Uterus (tissue), 4 donors: ENCODE results near the gene ZFP14. TPM values are rescaled to one million over a fixed set of nuclear protein-coding genes. Genes with fewer than 3 reads are reported as not detected.
A peak's percentile ranks its signal among the peaks of the same experiment; 100 is the strongest.

ENCODE experiments used
- DNase-seq, 2 donors: peaks; one replicate each; pipeline ENCODE4 v3.0.0-alpha.2; 2019 to 2020
- H3K27ac ChIP-seq, 2 donors: fragments of 200-600 bp; sonication (generic); 1 replicate in 1 of 2; 2 replicates in 1 of 2; pipeline ENCODE4 v1.5.1; 2016 to 2018
- H3K27me3 ChIP-seq, 2 donors: fragments of 200-600 bp; sonication (generic); one replicate each; pipeline ENCODE4 v1.5.1; 2018 to 2019; ENCODE audit warnings: control low read depth in 1 of 2
- H3K36me3 ChIP-seq, 2 donors: fragments of 200-600 bp; sonication (generic); one replicate each; pipeline ENCODE4 v1.5.1; 2019; ENCODE audit warnings: control low read depth in 1 of 2
- H3K4me1 ChIP-seq, 2 donors: fragments of 200-600 bp; sonication (generic); one replicate each; pipeline ENCODE4 v1.5.1; 2018 to 2019; ENCODE audit warnings: control low read depth in 1 of 2
- H3K4me3 ChIP-seq, 2 donors: fragments of 200-600 bp; sonication (generic); 1 replicate in 1 of 2; 2 replicates in 1 of 2; pipeline ENCODE4 v1.5.1; 2018 to 2019; ENCODE audit warnings: mild to moderate bottlenecking in 1 of 2
- H3K9me3 ChIP-seq, 2 donors: fragments of 200-600 bp; sonication (generic); one replicate each; pipeline ENCODE4 v1.5.1; 2019; ENCODE audit warnings: control low read depth in 1 of 2
- POLR2A ChIP-seq, 2 donors: fragments of 450-650 bp; IDR thresholded peaks; one replicate each; pipeline ENCODE4 v1.6.1; 2016; ENCODE audit warnings: antibody characterized with exemption in 2 of 2, mild to moderate bottlenecking in 1 of 2, moderate library complexity in 1 of 2
- intact Hi-C: fragments of 100-400 bp; cut with DNase I; formaldehyde crosslinking; loops from one replicate; pipeline ENCODE4 v1.15.1; 2023; ENCODE audit warnings: low total_unique reads
- total RNA-seq, 4 donors: library from RNA; depleted of rRNA in 3 of 4; stranded (reverse); fragments of >200 nt in 3 of 4; gene quantifications; one replicate each; pipeline versions ENCODE4 v1.1.0 to v1.2.4, GENCODE V29; 2014 to 2023
- TF ChIP-seq, protein P1 (sequence below), 4 experiments: fragments of 200-600 bp in 2 of 4; fragments of 450-650 bp in 2 of 4; sonication (generic) in 2 of 4; IDR thresholded peaks; one replicate each; pipeline ENCODE4 v1.5.1; 2016 to 2019; ENCODE audit warnings: antibody characterized with exemption in 4 of 4, mild to moderate bottlenecking in 2 of 4, moderate library complexity in 1 of 4
- donor health status: DM: yes; HTN: yes; CAD: no.

Gene ZFP14
- 10 to 100 TPM in 2 of 4 donors, 1 to 10 TPM in 2; 3.3 to 28.7 (median 9.0) TPM for total RNA-seq

- Histone ChIP-seq H3K9me3 (no peaks in the 10 kb centered on the region), H3K4me1 (peaks cover 5 to 12% of the 10 kb centered on the region in 2 donors), H3K4me3 (peak within 1 kb of the TSS; percentile 69 to 83), H3K27ac (peak within 1 kb of the TSS; percentile 78 to 83), H3K36me3 (no peaks in the 10 kb centered on the region), H3K27me3 (no peaks in the 10 kb centered on the region)
- DNase-seq: peak; percentile 91 to 92
- TF ChIP-seq POLR2A (IDR thresholded peaks at IDR 0.05): peak; percentile 52 to 72
- TF ChIP-seq, protein P1, sequence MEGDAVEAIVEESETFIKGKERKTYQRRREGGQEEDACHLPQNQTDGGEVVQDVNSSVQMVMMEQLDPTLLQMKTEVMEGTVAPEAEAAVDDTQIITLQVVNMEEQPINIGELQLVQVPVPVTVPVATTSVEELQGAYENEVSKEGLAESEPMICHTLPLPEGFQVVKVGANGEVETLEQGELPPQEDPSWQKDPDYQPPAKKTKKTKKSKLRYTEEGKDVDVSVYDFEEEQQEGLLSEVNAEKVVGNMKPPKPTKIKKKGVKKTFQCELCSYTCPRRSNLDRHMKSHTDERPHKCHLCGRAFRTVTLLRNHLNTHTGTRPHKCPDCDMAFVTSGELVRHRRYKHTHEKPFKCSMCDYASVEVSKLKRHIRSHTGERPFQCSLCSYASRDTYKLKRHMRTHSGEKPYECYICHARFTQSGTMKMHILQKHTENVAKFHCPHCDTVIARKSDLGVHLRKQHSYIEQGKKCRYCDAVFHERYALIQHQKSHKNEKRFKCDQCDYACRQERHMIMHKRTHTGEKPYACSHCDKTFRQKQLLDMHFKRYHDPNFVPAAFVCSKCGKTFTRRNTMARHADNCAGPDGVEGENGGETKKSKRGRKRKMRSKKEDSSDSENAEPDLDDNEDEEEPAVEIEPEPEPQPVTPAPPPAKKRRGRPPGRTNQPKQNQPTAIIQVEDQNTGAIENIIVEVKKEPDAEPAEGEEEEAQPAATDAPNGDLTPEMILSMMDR (IDR thresholded peaks at IDR 0.05): peak in 3 of 4 experiments; percentile 6 to 20 (median 7)
- intact Hi-C loops: no loop called here
Measured at GRCh38 chr19:36378625-36379509, at the start of gene ZFP14. TSS of gene ZFP14 (minus strand) at chr19:36379201. CDS start at chr19:36367892, 11,309 bp downstream.

DNA sequence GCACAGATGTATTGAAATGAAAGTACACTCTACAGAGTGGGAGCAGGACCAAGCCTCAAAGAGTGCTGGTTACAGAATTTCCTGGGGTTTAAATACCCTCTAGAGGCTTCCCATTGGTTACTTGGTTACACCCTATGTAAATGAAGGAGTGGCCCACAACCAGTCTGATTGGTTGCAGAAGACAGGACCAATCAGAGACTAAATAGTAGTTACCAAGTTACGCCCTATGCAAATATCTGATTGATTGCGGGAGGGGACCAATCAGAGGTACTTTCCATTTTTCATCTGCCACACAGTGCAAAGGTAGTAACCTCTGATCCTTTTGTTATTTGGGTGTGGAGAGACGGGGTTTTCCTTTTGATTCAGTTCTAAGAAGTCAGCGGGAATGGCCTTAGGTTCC is 44.9 kb upstream of the ZFP14 start:
- TF ChIP-seq POLR2A (IDR thresholded peaks at IDR 0.05): no peak
- TF ChIP-seq, protein P1 (IDR thresholded peaks at IDR 0.05): no peak
- H3K27me3 ChIP-seq: no peaks in the 10 kb centered on the region
- intact Hi-C loops: no loop called here
- no peak overlapping the region for H3K4me3 ChIP-seq
- no peak for DNase-seq
- H3K27ac ChIP-seq: no peak overlapping the region
- no peaks in the 10 kb centered on the region for H3K9me3 ChIP-seq
- H3K4me1 ChIP-seq: no peaks in the 10 kb centered on the region
- no peaks in the 10 kb centered on the region for H3K36me3 ChIP-seq

GRCh38 chr19:36421749-36422481 is 42.9 kb upstream of the ZFP14 start:
- Histone ChIP-seq H3K4me3 (peak overlapping the region; percentile 33 to 38), H3K4me1 (peaks cover 0 to 5% of the 10 kb centered on the region in 2 donors), H3K9me3 (no peaks in the 10 kb centered on the region), H3K27me3 (no peaks in the 10 kb centered on the region), H3K36me3 (no peaks in the 10 kb centered on the region), H3K27ac (peak overlapping the region; percentile 24 to 69)
- no peak for DNase-seq
- TF ChIP-seq POLR2A (IDR thresholded peaks at IDR 0.05): no peak
- TF ChIP-seq, protein P1 (IDR thresholded peaks at IDR 0.05): no peak
- intact Hi-C loops: no loop called here

DNA sequence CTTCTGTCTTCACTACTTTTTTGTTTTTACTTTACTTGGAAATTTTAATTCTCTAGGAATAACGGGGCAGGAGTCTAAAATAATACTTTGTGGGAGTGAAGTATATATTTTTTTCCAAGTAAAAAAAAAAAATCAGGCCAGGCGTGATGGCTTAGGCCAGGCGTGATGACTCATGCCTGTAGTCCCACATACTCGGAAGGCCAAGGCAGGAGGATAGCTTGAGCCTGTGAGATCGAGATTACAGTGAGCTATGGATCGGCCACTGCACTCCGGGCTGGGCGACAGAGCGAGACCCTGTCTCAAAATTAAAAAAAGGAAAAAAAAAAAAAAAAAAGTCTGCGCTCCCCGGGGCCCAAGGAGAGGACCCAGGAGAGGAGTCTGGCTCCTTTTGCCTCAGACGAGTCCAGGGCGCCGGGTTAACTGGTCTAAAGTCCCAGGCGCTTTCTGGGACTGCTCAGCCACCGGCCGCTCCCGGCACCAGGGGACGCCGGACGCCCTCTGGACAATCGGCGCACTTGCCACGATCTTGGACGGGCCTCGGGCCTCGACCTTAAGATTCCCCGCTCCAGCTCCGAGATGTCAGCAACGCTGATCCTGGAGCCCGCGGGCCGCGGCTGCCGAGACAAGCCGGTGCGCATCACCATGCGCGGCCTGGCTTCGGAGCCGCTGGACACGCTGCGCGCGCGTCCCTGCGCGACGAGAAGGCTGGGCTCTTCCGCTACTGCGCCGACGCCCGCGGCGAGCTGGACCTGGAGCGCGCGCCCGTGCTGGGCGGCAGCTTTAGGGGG is 42.2 kb upstream of the ZFP14 start:
- H3K27ac ChIP-seq: peak overlapping the region; percentile 24 to 69
- no peaks in the 10 kb centered on the region for H3K9me3 ChIP-seq
- DNase-seq: peak; percentile 17
- intact Hi-C loops: no loop called here
- H3K4me3 ChIP-seq: peak overlapping the region; percentile 33 to 38
- H3K4me1 ChIP-seq: peaks cover 0 to 5% of the 10 kb centered on the region in 2 donors
- no peaks in the 10 kb centered on the region for H3K27me3 ChIP-seq
- H3K36me3 ChIP-seq: no peaks in the 10 kb centered on the region
- TF ChIP-seq, protein P1 (IDR thresholded peaks at IDR 0.05): no peak
